ENCODE results near the gene KCNK10. TPM values are rescaled to one million over a fixed set of nuclear protein-coding genes. Genes with fewer than 3 reads are reported as not detected.

KCNK10 gene
- total and polyA plus RNA-seq, 2 experiments from 2014 or later = not detected

DNA sequence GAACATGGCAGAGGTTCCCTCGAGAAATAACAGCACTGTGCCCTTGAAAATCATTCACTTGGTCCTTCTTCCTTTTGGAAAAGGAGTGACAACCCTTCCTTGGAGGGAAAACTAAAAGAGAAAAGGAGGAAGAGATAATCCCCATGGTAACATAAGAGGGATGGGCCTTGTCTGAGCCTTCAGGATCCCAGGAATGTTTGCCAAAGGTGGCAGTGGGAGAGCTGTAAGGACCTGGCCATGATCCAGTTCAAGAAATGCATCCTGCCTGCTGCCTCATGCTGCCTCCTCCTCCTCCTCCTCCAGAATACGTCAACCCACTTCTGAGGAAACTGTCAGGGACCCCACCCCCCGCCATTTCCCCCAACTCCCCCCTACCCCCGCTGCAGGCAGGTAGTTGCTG lies 118.8 kb downstream of the KCNK10 start:
- no peak for TF ChIP-seq CTCF (IDR thresholded peaks at IDR 0.05; ENCODE audit: low read depth, low read length)
- Histone ChIP-seq H3K9me3 (ENCODE audit: low read depth) (no peaks in the 10 kb centered on the region), H3K27me3 (no peaks in the 10 kb centered on the region), H3K4me1 (ENCODE audit: low read depth) (no peaks in the 10 kb centered on the region), H3K4me3 (no peak overlapping the region), H3K27ac (no peak overlapping the region), H3K36me3 (no peaks in the 10 kb centered on the region)
- peak in 1 of 2 donors; percentile 13 for DNase-seq (ENCODE audit: low read depth in 1 of 2, low spot score in 1 of 2)

- Histone ChIP-seq H3K36me3 (no peaks in the 10 kb centered on the region), H3K9me3 (ENCODE audit: low read depth) (no peaks in the 10 kb centered on the region), H3K27me3 (no peaks in the 10 kb centered on the region), H3K4me3 (no peak overlapping the region), H3K4me1 (ENCODE audit: low read depth) (no peaks in the 10 kb centered on the region), H3K27ac (no peak overlapping the region)
- TF ChIP-seq CTCF (IDR thresholded peaks at IDR 0.05; ENCODE audit: low read depth, low read length) = no peak
- no peak for DNase-seq (ENCODE audit: low read depth in 1 of 2, low spot score in 1 of 2)
These were observed 119.8 kb downstream of the KCNK10 start for GRCh38 chr14:88203291-88203690.

DNA sequence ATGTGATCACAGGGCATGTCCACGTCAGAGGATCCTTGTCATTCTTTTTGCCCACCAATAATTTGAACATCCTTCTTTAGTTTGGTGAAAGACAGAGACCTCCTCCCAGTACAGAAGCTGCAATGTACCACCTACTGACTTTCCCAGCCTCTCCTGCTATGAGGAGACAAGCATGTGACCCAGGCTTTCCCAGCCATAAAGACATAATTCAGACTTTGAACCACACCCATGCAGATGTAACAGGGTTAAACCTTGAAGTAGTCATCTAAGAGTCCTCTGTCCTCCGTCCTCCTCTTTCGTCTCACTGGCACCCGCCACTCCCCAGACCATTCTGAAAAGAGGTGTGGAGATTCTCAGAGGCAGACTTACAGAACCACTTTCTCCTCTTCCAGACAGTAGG lies 120.8 kb downstream of the KCNK10 start:
- DNase-seq (ENCODE audit: low read depth in 1 of 2, low spot score in 1 of 2) = no peak
- Histone ChIP-seq H3K27me3 (no peaks in the 10 kb centered on the region), H3K4me3 (no peak overlapping the region), H3K27ac (no peak overlapping the region), H3K36me3 (no peaks in the 10 kb centered on the region), H3K9me3 (ENCODE audit: low read depth) (no peaks in the 10 kb centered on the region), H3K4me1 (ENCODE audit: low read depth) (no peaks in the 10 kb centered on the region)
- no peak for TF ChIP-seq CTCF (IDR thresholded peaks at IDR 0.05; ENCODE audit: low read depth, low read length)

DNA sequence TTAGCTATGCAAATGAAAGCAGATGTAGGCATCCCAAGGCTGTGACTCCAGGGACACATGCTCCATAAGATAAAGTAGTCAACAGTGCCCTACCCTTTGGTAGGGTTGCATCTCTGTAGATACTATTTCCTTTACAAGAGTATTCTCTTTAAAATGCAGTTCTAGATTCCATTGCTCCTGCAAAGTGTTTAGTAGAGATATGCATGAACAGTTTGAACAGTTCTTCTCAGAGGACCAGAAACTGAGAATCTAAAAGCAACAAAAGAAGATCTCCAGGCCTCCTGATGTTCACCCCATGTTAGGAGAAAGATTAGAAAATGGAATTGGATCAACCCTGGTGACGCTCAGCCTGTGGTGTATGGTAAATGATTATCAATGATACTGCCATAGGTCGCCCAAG lies 121.2 kb downstream of the KCNK10 start:
- no peak overlapping the region for H3K27ac ChIP-seq
- H3K36me3 ChIP-seq = no peaks in the 10 kb centered on the region
- H3K9me3 ChIP-seq (ENCODE audit: low read depth) = no peaks in the 10 kb centered on the region
- TF ChIP-seq CTCF (IDR thresholded peaks at IDR 0.05; ENCODE audit: low read depth, low read length) = no peak
- no peaks in the 10 kb centered on the region for H3K27me3 ChIP-seq
- DNase-seq (ENCODE audit: low read depth in 1 of 2, low spot score in 1 of 2) = no peak
- H3K4me1 ChIP-seq (ENCODE audit: low read depth) = no peaks in the 10 kb centered on the region
- H3K4me3 ChIP-seq = no peak overlapping the region

DNA sequence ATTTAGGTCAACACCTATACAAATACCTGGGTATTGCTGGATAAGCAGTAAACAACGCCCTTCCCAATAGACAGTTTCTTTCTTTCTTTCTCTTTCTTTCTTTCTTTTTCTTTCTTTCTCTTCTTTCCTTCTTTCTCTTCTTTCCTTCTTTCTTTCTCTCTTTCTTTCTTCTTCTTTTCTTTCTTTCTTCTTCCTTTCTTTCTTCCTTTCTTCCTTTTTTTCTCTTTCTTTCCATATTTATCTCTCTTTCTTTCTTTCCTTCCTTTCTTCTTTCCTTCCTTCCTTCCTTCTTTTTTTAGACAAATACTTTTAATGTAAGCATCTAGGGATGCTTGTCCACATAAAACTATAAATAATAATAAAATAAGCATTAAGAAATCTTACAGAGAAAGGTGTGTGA lies 123.2 kb downstream of the KCNK10 start:
- H3K27ac ChIP-seq = no peak overlapping the region
- no peak for TF ChIP-seq CTCF (IDR thresholded peaks at IDR 0.05; ENCODE audit: low read depth, low read length)
- no peaks in the 10 kb centered on the region for H3K36me3 ChIP-seq
- no peak overlapping the region for H3K4me3 ChIP-seq
- no peaks in the 10 kb centered on the region for H3K4me1 ChIP-seq (ENCODE audit: low read depth)
- no peaks in the 10 kb centered on the region for H3K27me3 ChIP-seq
- no peaks in the 10 kb centered on the region for H3K9me3 ChIP-seq (ENCODE audit: low read depth)
- DNase-seq (ENCODE audit: low read depth in 1 of 2, low spot score in 1 of 2) = no peak

GRCh38 chr14:88198446-88198845 lies 124.6 kb downstream of the KCNK10 start:
- H3K4me3 ChIP-seq = no peak overlapping the region
- H3K4me1 ChIP-seq (ENCODE audit: low read depth) = no peaks in the 10 kb centered on the region
- no peak for TF ChIP-seq CTCF (IDR thresholded peaks at IDR 0.05; ENCODE audit: low read depth, low read length)
- no peak overlapping the region for H3K27ac ChIP-seq
- DNase-seq (ENCODE audit: low read depth in 1 of 2, low spot score in 1 of 2) = no peak
- no peaks in the 10 kb centered on the region for H3K36me3 ChIP-seq
- no peaks in the 10 kb centered on the region for H3K9me3 ChIP-seq (ENCODE audit: low read depth)
- H3K27me3 ChIP-seq = no peaks in the 10 kb centered on the region
